ENCODE data around the gene B3GALNT2. TPM values are rescaled to one million over a fixed set of nuclear protein-coding genes. Genes with fewer than 3 reads are reported as not detected.

Gene B3GALNT2
- total RNA-seq, 1 experiment from 2014 or later, result 60.6 TPM

DNA sequence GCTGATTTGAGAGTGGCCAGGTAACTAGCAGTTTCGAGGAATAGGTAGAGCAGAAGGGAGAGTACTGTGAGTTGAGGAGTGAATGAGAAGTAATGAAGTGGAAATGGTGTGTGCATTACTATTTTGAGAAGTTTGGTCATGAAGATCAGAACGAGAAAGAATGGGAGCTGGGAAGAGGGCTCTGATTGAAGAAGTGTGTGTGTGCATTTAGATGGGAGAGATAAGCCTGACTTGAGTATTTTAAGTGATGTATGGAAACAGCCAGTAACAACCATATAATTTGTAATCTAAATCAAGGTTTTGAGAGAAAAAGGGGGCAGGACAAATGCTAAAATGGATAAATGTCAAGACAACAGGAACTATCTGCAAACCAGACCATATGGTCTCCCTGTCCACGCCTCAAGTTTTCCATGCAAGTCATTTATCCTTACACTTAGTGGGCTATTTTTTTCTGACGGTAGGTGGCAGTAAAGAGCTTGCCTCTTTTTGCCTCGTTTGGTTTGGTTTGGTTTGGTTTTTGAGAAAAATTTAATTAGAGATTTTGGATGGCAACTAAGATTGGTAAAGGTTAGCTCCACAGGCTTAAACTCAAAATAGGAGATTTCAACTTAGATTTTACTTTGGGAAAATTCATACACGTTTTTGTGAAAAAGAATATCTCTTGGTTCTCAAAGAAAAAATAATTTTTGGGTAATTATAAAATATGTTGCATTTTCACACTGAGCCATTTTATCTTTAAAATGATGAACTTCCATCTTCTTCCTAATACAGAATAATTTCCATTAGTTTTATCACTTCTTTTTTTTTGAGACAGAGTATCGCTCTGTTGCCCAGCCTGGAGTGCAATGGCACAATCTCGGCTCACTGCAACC lies 9.5 kb upstream of the B3GALNT2 start:
- Histone ChIP-seq H3F3A (ENCODE audit: insufficient read depth, low read depth) (no peaks in the 10 kb centered on the region; the same call in 1 of the 2 replicates), H3K4me3 (no peak overlapping the region), H3K27me3 (ENCODE audit: insufficient read depth, low read depth) (no peaks in the 10 kb centered on the region), H3K4me2 (no peak overlapping the region), H3K79me2 (ENCODE audit: low read depth) (no peaks in the 10 kb centered on the region), H4K20me1 (ENCODE audit: insufficient read depth) (no peaks in the 10 kb centered on the region), H3K9me2 (ENCODE audit: insufficient read depth) (no peaks in the 10 kb centered on the region), H3K9me3 (ENCODE audit: insufficient read depth, low read depth) (no peaks in the 10 kb centered on the region), H3K36me3 (ENCODE audit: low read depth) (no peaks in the 10 kb centered on the region), H2AFZ (no peak overlapping the region), H3K27ac (no peak overlapping the region), H3K4me1 (replicated peaks; ENCODE audit: insufficient read depth) (no peaks in the 10 kb centered on the region)
- TF ChIP-seq, protein P1, sequence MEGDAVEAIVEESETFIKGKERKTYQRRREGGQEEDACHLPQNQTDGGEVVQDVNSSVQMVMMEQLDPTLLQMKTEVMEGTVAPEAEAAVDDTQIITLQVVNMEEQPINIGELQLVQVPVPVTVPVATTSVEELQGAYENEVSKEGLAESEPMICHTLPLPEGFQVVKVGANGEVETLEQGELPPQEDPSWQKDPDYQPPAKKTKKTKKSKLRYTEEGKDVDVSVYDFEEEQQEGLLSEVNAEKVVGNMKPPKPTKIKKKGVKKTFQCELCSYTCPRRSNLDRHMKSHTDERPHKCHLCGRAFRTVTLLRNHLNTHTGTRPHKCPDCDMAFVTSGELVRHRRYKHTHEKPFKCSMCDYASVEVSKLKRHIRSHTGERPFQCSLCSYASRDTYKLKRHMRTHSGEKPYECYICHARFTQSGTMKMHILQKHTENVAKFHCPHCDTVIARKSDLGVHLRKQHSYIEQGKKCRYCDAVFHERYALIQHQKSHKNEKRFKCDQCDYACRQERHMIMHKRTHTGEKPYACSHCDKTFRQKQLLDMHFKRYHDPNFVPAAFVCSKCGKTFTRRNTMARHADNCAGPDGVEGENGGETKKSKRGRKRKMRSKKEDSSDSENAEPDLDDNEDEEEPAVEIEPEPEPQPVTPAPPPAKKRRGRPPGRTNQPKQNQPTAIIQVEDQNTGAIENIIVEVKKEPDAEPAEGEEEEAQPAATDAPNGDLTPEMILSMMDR (conservative IDR thresholded peaks at IDR 0.05), result peak; percentile 93
- TF ChIP-seq EZH2 (IDR thresholded peaks at IDR 0.05; ENCODE audit: low read depth), result no peak
- intact Hi-C loops (cut with micrococcal nuclease; ENCODE audit: unreplicated experiment), result loop anchor here (1.0 kb wide), 3 partner anchors 218 to 458 kb away; no protein-coding TSS in a partner anchor
- BruUV-seq (replicated peaks), result no TSS peak
- DNase-seq, result peak; percentile 34 to 57
- POLR2A ChIA-PET (ENCODE audit: unreplicated experiment), result no interaction called here
- CTCF ChIA-PET, result interaction anchor here (0.6 to 0.9 kb wide), 4 partner anchors 259 to 458 kb away, joined by 3 to 7 read pairs (median 3); no protein-coding TSS in a partner anchor

DNA sequence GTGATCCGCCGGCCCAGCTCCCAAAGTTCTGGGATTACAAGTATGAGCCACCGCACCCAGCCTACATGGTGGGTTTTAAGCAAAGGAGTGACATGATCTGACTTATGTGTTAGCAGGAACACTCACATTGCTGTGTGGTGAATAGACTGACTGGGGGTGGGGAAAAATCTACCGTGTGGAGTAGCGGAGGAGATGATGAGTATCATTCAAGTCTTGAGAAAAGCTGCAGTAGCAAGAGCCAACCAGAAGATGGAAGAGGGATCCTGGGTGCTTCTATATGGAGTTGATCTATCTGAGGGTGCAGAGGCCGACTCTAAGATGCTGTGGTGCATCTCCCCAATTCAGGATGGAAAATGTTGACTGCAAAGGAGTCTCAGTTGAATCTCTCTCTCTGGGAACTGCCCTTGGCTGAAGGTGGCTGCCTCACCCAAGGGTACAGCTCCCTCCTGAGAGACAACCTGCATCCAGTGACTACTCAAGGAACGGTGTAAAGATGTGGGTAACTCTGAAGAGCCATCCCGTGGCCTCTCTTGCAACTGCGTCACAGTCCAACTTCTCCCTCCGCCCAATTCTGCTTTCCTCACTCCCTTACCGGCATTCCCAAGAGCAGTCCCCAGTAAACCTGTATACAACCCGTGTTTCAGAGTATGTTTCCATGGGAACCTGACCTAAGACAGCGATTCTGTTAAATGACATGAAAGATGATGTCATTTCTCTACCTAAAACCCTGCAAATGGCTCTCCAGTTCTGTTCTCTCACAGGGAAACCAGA lies 7.4 kb upstream of the B3GALNT2 start:
- Histone ChIP-seq H3K9me2 (ENCODE audit: insufficient read depth) (no peaks in the 10 kb centered on the region), H2AFZ (no peak overlapping the region), H3K27me3 (ENCODE audit: insufficient read depth, low read depth) (no peaks in the 10 kb centered on the region), H3K4me1 (replicated peaks; ENCODE audit: insufficient read depth) (peaks cover under 1% of the 10 kb centered on the region; the same call in 1 of the 2 replicates), H3K4me3 (no peak overlapping the region), H3K9me3 (ENCODE audit: insufficient read depth, low read depth) (no peaks in the 10 kb centered on the region), H3K27ac (no peak overlapping the region), H3K4me2 (no peak overlapping the region), H3K36me3 (ENCODE audit: low read depth) (no peaks in the 10 kb centered on the region), H4K20me1 (ENCODE audit: insufficient read depth) (no peaks in the 10 kb centered on the region), H3K79me2 (ENCODE audit: low read depth) (peaks cover 3% of the 10 kb centered on the region; the same call in 1 of the 2 replicates), H3F3A (ENCODE audit: insufficient read depth, low read depth) (peaks cover 3% of the 10 kb centered on the region; the same call in 1 of the 2 replicates)
- ChIA-PET POLR2A (ENCODE audit: unreplicated experiment) (no interaction called here), CTCF (interaction anchor here (0.6 kb wide), 2 partner anchors 332 to 1022 kb away, joined by 3 to 4 read pairs; no protein-coding TSS in a partner anchor)
- TF ChIP-seq, protein P1 (conservative IDR thresholded peaks at IDR 0.05), result no peak
- no peak for TF ChIP-seq EZH2 (IDR thresholded peaks at IDR 0.05; ENCODE audit: low read depth)
- no peak for DNase-seq
- no TSS peak for BruUV-seq (replicated peaks)
- intact Hi-C loops (cut with micrococcal nuclease; ENCODE audit: unreplicated experiment), result no loop called here

DNA sequence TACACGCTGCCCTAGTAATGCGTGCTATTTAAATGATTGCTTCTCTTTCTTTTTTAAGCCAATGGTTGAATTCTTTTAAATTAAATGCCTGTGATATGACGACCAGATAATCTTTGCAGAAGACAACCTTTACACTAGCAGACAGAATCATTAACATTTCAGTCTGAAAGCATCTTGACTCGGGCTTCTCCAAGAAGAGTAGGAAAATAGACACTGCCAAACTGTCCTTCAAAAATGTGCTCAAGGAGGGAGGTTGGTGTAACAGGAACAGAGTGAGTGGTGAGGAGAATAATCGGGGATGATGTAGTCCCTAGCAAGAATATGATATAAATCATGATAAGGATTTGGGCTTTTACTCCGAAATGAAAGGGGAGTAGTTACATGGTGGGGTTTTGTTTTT lies 6.6 kb upstream of the B3GALNT2 start:
- Histone ChIP-seq H3K9me2 (ENCODE audit: insufficient read depth) (no peaks in the 10 kb centered on the region), H3F3A (ENCODE audit: insufficient read depth, low read depth) (peaks cover 10% of the 10 kb centered on the region), H3K9me3 (ENCODE audit: insufficient read depth, low read depth) (no peaks in the 10 kb centered on the region), H4K20me1 (ENCODE audit: insufficient read depth) (no peaks in the 10 kb centered on the region), H3K27ac (no peak overlapping the region), H3K36me3 (ENCODE audit: low read depth) (no peaks in the 10 kb centered on the region), H3K27me3 (ENCODE audit: insufficient read depth, low read depth) (no peaks in the 10 kb centered on the region), H3K4me1 (replicated peaks; ENCODE audit: insufficient read depth) (peaks cover 9% of the 10 kb centered on the region), H2AFZ (no peak overlapping the region), H3K4me3 (no peak overlapping the region), H3K79me2 (ENCODE audit: low read depth) (peaks cover 10% of the 10 kb centered on the region), H3K4me2 (no peak overlapping the region)
- intact Hi-C loops (cut with micrococcal nuclease; ENCODE audit: unreplicated experiment), result no loop called here
- ChIA-PET CTCF (interaction anchor here (0.6 kb wide), 1 partner anchor 333 kb away, joined by 4 read pairs; no protein-coding TSS in a partner anchor), POLR2A (ENCODE audit: unreplicated experiment) (no interaction called here)
- BruUV-seq (replicated peaks), result no TSS peak
- DNase-seq, result no peak
- TF ChIP-seq EZH2 (IDR thresholded peaks at IDR 0.05; ENCODE audit: low read depth), result no peak
- TF ChIP-seq, protein P1 (conservative IDR thresholded peaks at IDR 0.05), result no peak
